NCI-H2029 (cell line): ENCODE measurements around the gene SPATA13.
"Not testable (repeated sequence)": the region's sequence is repeated elsewhere in the genome, so short reads cannot be mapped to it uniquely, and the experiment has no call there.

Source experiments
- DNase-seq: peaks from one replicate; lab custom pipeline; 2025; lab: John Stamatoyannopoulos, UW

The SPATA13 gene

DNA sequence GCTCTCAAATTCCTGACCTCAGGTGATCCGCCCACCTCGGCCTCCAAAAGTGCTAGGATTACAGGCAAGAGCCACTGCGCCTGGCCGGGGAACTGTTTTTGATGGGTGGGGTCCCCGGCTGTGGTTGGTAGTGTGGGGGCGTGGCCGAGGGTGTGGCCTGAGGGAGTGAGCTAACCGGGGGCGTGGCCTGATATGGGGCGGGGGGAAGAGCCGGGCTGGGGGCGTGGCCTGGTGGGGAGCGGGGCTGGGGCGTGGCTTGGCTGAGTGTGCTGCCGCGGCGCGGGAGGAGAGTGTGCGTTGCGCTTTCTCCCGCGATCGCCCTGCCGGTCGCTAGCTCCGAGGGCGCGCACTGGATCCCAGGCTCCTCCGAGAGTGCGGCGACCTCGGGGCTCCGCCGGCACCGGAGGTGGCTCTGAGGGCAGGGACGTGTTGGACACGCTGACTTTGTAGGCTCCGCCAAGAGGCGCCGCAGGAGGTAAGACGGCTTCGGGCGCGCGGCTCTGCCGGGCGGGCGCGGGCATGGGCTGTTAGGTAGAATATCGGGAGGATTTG, at the start of gene SPATA13:
SPATA13 (plus strand) TSS at position 263 of the 552 bp plus-strand sequence. CDS start 62,210 bp downstream, outside the sequence.
- DNase-seq, result peak; percentile 64

DNA sequence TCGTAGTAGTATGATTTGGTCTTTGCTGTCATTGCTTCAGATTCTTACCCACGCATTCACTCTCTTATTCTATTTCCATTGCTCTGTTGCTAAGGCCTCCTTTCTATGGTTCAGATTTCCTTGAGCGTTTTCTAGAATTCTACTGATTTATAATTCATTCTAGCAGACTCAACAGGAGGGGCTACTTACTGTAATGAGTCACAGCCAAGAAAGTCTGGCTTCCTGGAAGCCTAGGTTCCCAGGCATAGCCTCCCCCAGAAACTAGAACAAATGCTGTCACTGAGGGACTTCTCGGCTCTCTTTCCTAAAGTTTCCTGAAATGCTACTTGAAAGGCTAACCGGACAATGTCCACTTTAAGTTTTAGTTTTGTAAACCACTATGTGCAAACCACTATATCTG, 47.7 kb upstream of the SPATA13 start:
- DNase-seq, result no peak

DNA sequence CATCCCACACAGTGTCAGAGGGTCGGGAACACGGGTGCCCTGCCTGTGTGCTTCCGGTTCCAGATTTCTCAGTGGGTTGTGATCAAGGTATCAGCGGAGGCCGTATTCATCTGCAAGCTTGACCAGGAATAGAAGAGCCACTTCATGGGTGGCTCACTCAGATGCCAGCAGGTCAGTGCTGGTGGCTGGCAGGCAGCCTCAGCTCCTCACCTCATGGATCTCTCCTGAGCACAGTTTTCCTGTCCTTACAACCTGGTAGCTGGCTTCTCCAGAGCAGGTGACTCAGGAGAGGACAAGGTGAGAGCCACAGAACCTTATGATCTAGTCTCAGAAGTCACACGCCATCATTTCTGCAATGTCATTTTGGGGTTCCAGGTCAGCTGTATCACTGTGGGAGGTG, 44.8 kb upstream of the SPATA13 start:
- DNase-seq, result no peak

DNA sequence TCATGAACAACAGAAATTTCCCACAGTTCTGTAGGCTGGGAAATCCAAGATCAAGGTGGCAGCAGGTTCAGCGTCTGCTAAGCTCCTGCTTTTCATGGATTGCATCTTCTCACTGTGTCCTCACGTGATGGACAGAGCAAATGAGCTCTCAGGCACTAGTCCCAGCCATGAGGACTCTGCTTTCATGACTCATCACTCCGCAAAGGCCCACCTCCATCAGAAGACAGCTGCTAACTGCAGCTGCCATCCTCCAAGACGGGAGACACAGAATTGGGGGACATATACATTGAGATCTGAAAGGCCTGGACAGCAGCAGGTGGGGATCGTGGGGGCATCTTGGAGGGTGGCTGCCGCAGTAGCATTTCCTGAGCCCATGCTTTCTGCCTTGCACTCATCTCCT, 44.4 kb upstream of the SPATA13 start:
- DNase-seq, result no peak

DNA sequence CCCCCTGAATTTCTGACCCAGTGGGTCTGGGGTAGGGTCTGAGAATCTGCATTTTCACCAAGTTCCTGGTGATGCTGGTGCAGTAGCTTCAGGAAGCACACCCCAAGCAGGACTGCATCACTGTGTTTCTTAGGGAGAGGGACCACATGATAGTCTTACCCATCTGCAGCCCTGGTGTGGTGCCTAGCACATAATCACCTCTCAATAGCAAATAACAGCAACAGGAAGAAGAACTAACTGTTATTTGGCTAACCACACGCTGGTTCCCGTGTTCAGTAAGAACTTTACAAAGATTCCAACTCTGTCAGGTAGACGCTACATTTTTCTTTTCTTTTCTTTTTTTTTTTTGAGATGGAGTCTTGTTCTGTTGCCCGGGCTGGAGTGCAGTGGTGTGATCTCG, 41.9 kb upstream of the SPATA13 start:
- DNase-seq, result no peak

DNA sequence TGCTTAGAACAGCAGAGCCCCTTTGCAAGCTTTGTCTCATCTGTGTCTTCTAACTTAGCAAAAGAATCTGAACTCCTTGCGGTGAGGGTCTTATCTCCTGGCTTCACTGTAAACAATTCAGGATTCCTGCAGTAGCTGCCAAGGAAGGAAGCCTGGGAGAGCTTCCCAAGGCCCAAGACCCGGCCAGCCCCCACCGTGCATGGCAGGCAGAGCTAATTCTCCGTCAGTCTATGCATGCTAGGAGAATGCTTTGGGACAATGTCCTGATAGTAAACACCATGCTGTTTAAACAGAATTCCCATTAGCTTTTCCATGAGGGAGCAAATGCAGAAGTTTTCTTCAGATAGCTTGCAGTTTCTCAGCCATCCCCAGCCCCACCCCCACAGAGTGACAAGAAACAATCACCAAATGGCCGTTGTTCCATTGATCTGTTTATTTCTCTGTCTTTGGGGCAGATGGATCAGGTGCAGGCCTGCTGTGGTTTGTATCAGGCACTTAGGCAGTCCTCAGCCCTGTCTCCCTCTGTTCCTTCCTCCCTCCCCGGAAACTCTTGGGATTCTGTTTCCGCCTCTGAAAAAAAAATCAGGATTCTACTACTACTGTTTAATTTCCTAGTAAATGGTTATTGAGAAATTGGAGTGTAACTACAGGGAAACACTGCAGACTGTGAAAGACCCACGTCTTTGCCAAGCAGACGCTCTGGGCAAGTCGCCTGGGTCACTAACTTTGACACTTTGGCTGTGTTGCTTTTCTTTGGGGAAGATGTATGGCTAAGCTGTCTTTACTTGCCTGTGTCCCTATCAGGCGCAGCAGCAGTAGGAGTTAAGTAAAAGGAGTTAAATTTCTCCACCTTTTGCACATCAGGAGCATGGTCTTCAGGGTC, 40.7 kb upstream of the SPATA13 start:
- DNase-seq, result no peak

DNA sequence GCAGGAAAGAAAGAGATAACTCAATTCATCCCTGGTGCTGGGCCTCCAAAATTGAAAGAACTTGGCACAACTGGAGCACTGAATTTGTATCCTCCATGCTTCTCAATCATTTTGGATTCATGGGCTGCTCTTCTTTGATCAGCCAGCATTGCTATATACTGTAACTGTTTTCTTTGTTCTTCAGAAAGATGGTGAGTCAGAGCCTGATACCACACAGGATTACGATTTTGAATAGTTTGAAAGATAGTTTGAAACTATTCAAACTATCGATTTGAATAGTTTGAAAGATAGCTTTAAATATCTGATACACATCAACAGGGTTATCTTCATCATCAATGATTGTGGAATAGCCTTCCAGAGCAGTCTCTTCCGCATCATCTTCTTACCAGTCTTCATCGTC, 38.5 kb upstream of the SPATA13 start:
- not testable (repeated sequence) for DNase-seq

DNA sequence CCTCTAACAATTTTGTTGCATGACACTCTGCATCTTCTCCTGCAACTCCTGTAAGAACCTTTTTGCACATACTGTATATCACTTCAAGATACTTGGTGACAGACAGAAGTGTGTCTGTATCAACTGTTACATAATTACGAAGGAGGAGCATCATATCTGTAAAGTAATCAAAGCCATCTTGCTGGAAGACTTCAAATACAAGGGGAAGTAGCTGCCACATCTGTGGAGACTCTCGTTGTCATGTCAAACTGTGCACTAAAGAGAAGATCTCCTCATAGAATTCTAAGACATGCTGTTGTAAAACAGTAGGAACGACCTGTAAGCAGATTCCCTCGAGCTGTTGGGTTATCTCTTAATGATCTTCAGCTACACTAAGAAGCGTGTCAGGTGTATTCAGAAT, 38.0 kb upstream of the SPATA13 start:
- no peak for DNase-seq

DNA sequence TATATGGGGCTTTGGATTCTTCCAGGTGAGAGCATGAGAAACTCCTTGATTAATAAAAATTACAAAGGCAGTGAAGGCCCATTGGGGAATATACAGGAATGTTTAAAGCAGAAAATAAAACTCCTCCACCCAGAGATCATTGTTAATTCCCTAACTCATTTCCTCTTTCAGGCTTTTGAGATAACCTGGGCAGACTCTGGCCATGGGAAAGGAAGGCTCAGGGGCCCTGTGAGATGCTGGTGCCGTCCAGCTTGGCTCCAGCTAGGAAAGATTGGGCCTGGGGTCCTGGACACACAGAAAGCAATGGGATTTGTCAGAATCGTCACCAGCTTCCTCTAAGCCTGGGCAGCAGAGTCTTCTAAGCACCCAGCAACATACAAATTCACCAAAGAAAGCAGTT, 36.8 kb upstream of the SPATA13 start:
- DNase-seq, result no peak

DNA sequence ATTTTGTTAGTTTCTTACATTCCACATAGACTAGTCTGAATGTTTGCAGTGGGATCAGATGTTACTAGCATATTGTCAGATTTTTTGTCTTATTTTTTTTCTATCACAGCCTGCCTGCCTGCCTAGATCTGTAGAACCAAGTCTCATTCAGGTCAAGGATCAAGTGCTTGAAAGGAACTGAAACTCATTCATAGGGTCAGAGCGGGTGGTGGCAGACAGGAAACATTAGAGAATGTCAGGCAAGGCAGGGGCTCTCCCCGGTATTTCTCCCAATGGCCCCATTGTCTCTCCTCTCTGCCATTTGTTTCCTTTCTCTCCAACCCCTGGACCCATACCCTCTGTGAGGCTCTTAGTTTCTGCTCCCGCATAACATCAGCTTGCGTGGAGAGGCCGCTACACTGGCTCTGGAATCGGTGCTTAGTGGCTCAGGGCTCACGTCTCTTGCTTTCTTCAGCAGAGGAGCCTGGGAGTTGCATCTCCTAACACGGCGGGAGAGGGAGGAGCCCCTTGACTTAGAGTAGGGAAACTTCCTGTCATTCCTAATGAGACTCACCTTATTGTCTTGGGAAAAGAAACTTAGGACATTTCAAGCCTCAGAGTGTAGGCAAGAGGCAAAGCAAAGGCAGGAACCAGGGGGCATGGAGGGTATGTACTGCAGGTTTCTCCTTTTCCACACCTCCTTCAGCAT, 35.6 kb upstream of the SPATA13 start:
- no peak for DNase-seq

DNA sequence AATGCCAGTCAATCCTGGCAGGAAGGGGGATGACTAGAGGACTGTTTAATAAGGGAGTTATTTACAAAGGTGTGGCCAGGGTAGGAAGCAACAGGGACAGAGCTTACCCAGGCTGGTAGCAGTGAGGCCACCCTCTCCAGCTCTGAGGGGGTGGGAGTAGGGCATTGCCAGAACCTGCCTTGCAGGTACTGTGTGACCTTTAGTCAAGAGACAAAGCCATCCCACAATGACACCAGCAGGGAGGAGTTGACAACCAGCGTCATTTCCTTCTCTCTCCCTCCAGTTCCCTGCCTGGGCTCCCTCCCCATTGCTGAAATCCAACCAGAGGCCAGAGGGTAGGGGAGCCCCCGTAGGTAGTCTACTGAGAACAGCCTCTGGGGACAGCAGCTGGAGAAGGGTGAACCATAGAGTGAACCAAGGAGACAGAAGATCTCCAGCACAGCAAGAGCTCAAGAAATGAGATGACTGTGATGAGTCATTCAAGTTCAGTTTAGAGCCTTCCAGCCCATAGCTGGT, 33.3 kb upstream of the SPATA13 start:
- DNase-seq, result no peak

DNA sequence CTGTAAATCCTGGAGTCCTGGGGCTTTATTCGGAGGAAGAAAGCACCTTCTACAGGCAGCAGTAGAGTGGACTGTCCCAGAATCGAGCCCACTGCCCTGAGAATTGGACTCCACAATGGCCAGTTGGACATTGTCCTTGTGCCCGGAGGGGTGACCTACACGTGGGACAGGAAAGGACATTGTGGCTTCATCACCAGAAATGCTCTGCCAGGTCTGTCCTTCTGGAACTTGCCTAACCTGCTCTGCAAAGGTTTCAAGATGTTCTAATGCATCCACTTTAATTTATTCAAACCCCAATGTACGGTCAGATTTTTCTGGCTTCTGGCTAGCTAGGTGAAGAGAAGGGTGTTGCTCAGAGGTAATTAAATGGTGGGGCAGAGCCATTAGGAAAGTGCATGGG, 32.4 kb upstream of the SPATA13 start:
- DNase-seq, result no peak

DNA sequence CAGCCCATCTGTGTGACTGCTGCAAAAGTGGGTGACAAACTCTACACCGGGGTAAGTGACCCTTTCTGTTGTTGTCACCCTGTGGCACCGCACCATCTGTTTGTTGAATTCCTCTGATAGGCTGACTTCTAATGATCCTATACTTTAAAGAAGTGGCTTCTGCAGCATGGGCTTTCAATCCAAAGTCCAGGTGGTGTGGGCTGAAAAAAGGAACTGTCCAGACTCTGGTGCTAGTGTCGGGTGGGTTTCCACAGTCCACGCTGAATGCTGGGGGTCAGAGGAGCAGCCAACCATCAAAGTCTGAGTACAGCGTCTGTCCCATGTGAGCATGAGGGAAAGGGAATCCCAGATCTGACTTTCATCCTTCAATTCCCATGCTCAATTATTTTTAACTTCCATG, 31.6 kb upstream of the SPATA13 start:
- no peak for DNase-seq

DNA sequence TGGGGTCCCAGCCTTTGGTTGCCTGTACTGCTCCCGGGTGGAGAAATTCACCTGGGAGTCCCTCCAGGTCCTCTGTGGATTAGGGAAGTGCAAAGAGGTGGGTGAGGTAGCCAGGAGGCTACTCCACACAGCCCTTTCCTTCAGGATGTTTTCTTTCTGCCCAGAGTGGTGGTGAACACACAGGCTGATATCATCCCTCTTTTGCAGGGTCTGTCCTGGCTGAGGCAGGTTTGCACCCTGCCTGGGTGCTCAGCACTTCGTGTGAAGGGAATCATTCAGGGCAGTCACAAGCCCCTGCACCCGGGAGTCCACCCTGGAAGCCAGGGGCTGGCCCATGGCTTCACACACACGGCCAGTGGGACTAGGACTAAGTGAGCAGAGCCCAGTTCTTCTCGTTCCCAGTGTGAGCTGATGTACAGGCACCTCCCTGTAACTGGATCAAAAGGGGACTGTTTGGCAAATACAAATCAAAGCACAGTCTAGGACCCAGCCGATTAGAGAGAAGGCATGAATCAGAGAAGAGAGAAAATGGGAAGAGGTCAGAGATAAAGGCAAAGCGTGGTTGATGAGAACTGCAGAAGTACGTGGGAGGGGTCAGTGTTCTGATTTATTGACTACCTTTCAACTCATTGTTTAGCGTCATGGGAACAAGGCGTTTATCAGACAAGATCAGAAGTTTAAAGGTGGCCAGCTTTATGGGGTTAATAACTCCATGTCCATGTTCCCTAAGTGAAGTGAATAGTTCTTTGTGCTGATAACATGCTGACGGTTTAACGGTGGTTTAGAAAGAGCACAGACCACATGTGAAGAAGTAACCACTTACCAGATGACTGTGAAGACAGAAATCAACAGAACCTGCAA, 30.4 kb upstream of the SPATA13 start:
- no peak for DNase-seq

DNA sequence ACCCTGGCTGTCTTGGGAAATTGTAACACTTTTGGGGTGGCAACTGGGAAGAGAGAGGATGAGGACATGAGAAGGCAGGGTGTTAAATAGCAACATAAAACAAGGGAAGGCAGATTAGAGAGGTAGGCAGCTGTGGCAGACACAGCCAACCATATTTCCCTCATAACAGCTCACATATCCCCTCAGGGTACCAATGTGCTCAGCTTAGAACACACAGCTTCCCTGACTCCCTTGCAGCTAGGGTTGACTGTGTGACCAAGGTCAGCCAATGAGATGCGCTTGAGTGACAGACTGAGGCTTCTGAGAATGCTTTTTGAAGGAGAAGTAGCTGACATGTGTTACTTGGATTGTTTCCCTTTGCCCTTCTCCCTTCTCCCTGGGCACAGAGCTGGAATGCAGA, 28.8 kb upstream of the SPATA13 start:
- no peak for DNase-seq

DNA sequence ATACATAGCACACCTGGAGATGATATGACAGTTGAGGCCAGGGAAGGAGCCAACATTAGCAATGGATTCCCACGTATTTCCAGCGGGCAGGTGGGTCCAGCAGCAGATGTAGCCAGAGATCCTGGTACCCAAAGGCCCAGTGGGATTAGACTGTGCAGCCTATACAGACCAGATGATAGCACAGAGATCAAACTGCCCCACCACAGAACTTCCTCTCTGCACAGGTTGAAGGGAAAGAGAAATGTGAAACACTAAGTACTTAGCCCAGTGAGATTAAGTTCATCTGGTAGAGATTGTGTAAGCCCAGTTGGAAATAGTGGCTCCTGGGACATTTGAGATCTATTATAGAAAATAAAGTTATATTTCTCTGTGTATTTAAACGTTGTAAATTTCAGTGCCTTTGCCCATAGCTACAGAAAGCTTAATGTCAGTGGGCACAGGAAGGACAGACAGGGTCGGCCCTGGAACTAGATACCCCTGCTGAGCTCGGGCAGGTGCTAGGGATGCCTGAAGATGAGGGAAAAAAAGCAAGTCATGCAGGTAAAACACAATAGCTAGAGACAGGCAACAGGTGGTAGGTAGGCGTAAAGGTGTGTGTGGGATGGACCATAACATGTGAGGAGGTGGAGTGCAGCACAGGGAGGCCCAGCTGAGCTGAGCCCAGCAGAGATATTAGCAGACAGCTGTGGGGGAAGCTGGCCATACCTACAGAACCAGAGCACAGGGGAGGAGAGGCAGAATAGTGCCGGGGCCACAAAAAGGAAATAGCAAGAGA, 27.3 kb upstream of the SPATA13 start:
- DNase-seq, result no peak

DNA sequence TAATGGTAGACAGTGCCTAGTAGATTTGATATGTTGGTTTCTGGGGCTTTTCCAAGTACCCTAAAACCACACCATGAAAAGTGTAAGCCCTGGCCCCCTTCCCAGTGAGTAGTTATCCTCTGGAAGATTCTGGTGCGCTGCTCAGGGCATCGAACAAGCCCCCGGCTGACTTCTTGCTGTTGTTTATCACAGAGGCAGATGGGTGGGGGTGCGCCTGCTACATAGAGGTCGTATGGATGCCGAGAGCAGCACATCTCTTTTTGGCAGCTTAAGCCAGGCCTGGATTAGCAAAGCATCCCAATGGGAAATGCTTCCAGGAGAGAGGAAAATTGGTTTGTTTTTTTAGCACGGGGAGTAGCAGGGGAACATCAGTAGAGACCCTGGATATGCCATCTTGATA, 26.3 kb upstream of the SPATA13 start:
- DNase-seq, result no peak

DNA sequence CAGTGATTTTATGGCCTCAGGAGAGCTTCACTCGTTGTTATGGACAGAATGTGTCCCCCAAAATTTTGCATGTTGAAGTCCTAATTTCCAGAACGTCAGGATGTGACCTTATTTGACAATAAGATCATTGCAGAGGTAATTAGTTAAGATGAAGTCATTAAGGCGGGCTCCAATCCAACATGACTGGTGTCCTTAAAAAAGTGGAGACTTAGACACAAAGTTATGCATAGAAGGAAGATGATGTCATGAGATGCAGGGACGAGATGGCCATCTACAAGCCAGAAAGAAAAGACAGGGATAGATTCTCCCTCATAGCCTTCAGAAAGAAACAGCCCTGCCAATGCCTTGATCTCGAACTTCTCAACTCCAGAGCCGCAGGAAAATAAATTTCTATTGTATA, 25.8 kb upstream of the SPATA13 start:
- no peak for DNase-seq

DNA sequence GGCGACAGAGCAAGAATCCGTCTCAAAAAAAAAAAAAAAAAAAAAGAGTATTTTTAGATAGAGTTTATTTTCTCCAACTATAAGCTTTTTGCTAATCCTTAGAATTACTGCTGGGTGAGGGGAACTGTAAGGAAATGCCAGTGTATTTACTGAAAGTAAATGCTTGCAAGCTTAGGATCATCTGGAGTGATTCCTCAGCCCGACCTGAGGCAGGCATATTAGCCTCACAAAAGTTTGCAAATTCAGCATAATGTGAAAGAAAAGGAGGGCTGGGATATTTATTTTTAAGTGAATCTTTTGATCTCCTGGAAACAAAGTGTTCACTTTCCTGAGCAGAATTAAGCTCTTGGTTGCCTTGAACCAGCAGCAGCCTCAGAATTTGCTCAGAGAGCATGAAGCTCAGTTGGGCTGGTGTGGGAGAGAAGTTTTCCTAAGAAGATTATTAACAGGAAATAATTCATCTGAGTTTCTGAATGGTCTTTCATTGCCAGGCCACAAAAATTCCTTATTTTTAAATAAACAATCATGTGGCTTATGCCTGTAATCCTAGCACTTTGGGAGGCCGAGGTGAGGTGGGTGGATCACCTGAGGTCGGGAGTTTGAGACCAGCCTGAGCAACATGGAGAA, 24.7 kb upstream of the SPATA13 start:
- DNase-seq, result no peak

DNA sequence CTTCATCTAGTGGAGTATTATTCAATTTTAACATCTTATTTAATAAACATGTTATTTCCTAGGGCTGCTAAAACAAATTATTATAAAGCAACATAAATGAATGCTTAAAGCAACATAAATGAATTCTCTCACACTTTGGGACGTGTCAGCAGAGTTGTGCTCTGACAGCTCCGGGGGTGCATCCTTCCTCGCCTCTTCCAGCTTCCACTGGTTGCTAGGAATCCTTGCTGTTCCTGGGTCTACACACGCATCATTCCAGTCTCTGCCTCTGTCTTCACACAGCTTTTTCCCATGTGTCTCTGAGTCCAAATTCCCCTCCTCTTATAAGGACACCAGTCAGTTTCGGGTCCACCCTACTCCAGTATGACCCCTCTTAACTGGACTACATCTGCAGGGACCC, 21.6 kb upstream of the SPATA13 start:
- no peak for DNase-seq
